GM06990 (cell line): ENCODE measurements around the gene RING1.

Experiments
- DNase-seq: peaks from one replicate; pipeline ENCODE4 v3.0.0-alpha.2; 2011; ENCODE audit not compliant: insufficient read length; ENCODE audit errors: extremely low read depth
- H3K27me3 ChIP-seq: replicated peaks from 2 replicates; pipeline ENCODE4 v1.6.0; 2011; ENCODE audit warnings: low read length; ENCODE audit not compliant: control insufficient read depth, insufficient read depth
- H3K36me3 ChIP-seq: 2 replicates; pipeline ENCODE4 v1.5.1; 2011; ENCODE audit warnings: low read length; ENCODE audit not compliant: control insufficient read depth, insufficient read depth
- H3K4me3 ChIP-seq: replicated peaks from 2 replicates; pipeline ENCODE4 v1.5.1; 2011; ENCODE audit warnings: low read depth, mild to moderate bottlenecking, control low read depth, low read length
- TF ChIP-seq, protein P1 (sequence below): IDR thresholded peaks from 2 replicates; pipeline ENCODE4 v1.5.1; 2011; ENCODE audit warnings: low read length, control low read depth, mild to moderate bottlenecking, inconsistent platforms; ENCODE audit not compliant: insufficient read depth, poor library complexity, severe bottlenecking

The RING1 gene

DNA sequence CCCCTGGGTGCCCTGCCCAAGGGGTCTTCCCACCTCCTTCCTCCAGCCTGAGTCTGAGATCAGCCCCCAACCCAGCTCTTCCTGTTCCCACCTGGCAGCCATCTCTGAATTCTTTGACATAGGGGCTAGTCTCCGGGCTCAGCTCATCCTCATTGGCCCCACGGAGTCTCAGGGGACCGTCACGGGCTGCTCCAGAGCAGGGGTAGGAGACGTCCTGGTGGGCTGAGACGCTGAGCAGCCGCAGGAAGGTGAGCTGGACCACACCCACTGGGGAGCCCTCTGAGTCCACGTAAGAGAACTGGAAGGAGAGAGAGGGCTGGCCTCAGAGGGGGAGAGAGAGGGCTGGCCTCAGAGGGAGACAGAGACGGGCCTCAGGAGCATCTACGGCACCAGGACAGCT, 44.1 kb upstream of the RING1 start:
- TF ChIP-seq, protein P1, sequence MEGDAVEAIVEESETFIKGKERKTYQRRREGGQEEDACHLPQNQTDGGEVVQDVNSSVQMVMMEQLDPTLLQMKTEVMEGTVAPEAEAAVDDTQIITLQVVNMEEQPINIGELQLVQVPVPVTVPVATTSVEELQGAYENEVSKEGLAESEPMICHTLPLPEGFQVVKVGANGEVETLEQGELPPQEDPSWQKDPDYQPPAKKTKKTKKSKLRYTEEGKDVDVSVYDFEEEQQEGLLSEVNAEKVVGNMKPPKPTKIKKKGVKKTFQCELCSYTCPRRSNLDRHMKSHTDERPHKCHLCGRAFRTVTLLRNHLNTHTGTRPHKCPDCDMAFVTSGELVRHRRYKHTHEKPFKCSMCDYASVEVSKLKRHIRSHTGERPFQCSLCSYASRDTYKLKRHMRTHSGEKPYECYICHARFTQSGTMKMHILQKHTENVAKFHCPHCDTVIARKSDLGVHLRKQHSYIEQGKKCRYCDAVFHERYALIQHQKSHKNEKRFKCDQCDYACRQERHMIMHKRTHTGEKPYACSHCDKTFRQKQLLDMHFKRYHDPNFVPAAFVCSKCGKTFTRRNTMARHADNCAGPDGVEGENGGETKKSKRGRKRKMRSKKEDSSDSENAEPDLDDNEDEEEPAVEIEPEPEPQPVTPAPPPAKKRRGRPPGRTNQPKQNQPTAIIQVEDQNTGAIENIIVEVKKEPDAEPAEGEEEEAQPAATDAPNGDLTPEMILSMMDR, result no peak
- Histone ChIP-seq H3K4me3 (no peak overlapping the region), H3K27me3 (no peaks in the 10 kb centered on the region; the same call in 1 of the 2 replicates), H3K36me3 (no peaks in the 10 kb centered on the region)
- DNase-seq, result no peak

DNA sequence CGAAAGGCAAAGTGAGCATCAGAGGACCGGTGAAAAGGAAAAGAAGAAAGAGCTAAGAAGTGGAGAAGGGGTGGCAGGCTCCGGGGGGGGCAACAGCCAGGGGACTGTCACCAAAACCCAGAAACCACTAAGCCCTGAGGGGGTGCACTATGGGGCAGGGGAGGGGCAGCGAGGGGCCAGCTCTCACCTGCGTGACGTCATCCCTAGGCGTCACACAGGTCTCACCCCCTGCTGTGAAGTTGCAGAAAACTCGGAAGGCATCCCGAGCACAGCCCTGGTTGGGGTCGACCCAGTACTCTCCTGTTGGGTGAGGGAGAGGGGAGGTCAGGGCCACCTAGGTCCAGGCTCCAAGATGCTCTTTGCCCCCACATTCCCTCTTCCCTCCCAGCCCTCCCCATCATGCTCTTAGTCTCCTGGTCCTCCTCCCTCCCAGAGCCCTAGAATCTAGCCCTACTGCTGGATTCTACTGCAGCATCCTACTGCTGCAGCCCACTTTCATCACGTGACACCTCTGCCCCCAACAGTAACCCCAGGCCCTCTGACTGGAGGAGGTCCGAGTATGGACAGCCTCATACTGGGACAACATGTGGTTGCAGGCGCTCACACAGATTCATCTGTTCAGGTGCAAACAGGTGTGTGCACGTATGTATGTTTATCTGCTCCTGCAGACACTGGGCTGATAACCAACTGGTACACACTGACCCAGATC, 43.5 kb upstream of the RING1 start:
- no peaks in the 10 kb centered on the region for H3K36me3 ChIP-seq
- TF ChIP-seq, protein P1, result no peak
- H3K27me3 ChIP-seq, result no peaks in the 10 kb centered on the region; the same call in 1 of the 2 replicates
- H3K4me3 ChIP-seq, result no peak overlapping the region
- DNase-seq, result no peak

DNA sequence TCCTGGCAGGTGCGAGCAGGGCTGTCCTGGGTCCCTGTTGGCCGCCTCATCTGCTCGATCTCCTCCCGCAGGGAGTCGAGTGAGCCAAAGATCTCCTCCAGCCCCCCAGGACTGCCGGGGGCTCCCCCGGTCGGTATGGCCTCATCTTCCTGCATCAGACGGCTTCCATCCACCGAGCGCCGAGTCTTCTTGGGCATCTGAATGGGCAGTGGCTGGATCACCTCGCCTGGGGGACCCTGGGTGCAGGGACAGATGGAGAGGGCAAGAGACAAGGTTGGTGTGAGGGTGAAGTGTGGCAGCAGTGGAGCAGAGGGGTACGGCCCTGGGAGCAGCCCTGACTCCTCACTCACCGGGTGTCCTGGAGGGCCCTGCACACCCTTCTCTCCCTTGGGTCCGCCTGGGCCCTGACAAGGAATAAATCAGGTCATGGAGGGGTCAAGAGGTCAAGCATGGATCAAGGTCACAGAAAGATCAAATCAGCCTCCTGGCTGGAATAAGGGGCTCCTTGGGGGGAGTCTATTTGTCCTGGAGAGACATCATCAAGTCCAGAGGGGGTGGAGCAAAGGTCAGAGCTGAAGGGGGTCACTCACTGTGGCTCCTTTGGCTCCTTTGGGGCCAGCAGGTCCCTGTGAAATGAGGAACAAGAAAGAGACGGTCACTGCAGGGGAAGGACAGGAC, 42.6 kb upstream of the RING1 start:
- no peak for DNase-seq
- Histone ChIP-seq H3K4me3 (no peak overlapping the region), H3K36me3 (no peaks in the 10 kb centered on the region), H3K27me3 (no peaks in the 10 kb centered on the region; the same call in 1 of the 2 replicates)
- TF ChIP-seq, protein P1, result no peak

DNA sequence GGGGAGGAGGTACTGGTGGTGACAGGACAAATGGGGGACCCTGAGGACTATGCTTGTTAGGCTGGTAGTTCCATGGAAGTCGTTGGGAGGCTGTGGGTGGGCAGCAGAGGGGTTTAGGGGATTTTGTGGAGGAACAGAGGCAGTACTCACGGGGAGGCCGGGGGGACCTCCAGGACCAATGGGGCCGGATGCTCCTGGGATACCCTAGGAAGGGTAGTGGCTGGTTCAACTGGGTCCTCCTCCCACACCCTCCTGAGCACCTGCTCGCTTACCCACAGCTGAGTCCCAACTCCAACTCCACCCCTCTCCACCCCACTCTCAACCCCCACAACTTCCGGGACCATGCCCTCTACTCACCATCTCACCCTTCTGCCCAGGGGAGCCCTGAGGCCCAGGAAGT, 41.9 kb upstream of the RING1 start:
- Histone ChIP-seq H3K27me3 (no peaks in the 10 kb centered on the region; the same call in 1 of the 2 replicates), H3K36me3 (no peaks in the 10 kb centered on the region), H3K4me3 (no peak overlapping the region)
- no peak for DNase-seq
- TF ChIP-seq, protein P1, result no peak

DNA sequence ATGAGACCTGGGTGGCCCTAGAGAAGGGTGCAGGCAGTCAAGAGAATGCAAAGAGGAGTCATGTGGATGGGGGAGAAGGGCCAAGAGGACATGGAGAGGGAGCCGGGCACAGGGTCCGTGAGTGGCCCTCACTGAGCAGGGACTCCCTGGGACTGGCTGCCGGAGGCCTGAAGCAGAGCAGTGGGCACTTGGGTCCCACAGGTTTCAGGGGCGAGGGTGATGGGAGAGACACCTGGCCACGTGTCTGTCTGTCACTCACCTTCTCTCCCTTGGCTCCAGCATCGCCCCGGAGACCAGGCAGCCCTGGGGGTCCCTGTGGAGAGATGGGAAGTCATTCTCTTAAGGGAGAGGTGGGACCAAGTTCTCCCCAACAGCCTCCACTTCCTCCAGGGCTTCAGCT, 41.5 kb upstream of the RING1 start:
- no peak for DNase-seq
- no peak overlapping the region for H3K4me3 ChIP-seq
- H3K27me3 ChIP-seq, result no peaks in the 10 kb centered on the region; the same call in 1 of the 2 replicates
- H3K36me3 ChIP-seq, result no peaks in the 10 kb centered on the region
- TF ChIP-seq, protein P1, result no peak
